GM19372 (cell line): ENCODE data around the gene NEUROD4.

ENCODE experiments used
- ATAC-seq: cut with Tn5 transposase; IDR thresholded peaks from one replicate; pipeline ENCODE4 v1.9.1; 2021; ENCODE audit warnings: mild to moderate bottlenecking, low read depth, moderate library complexity; ENCODE audit not compliant: unreplicated experiment

NEUROD4 gene

DNA sequence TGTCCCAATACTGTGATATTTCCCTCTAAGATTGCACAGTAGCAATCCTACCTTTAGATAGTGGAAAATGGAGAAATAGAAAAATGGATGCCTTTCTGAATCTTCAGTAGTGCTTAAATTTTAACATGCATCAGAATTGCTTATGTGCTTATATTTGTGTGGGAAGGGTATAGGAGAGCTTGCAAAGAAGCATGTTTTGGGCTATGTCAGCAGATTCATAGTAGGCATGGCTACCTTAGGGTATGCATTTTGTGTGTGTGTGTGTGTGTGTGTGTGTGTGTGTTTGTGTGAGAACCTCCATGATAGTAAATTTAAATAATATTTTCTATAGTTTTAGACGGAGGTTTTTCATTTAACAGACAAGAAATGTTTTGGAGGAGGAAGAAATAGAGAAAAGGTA, 38.3 kb downstream of the NEUROD4 start:
- no peak for ATAC-seq

- no peak for ATAC-seq
Observed at GRCh38 chr12:55058776-55059175, 39.0 kb downstream of the NEUROD4 start.

- ATAC-seq, result peak; percentile 99
Observed at GRCh38 chr12:55060470-55060869, 40.7 kb downstream of the NEUROD4 start.

DNA sequence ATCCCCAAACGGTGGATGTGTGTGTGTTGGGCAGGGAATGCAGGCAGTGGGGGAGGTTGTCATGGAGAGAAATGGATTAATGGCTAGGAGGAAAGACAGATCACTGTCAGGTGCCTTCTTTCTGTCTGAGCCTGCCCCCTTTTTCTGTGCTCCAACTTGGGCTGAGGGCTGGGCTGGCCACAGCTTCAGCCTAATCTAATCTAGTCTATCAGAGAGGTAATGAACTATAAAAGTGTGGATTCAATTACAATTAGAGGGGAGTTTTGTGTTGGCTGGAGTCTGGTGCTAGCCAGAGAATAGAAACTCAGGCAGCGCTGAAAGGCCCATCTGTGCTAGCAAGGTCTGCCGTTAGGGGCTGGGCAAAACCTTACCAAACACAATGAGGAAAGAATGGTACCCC, 41.2 kb downstream of the NEUROD4 start:
- ATAC-seq, result no peak

DNA sequence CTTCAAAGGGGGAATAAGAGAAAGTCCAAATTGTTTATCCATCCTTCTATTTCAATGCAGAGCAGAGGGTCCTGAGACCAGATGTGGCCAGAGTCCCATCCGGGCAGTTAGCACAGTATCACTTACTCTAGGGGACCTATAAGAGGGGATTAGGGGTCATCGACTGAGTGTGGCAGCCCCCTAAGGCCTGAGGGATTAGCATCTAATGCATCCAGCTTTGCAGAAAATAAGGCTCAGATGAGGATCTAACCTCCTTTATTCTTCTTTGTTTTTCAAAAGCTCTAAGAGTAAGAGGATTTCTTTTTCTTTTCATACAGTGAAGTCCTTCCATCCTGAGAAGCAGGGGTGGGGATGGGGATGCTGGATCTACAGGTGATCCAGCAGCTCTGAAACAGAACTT, 43.5 kb downstream of the NEUROD4 start:
- ATAC-seq, result no peak

DNA sequence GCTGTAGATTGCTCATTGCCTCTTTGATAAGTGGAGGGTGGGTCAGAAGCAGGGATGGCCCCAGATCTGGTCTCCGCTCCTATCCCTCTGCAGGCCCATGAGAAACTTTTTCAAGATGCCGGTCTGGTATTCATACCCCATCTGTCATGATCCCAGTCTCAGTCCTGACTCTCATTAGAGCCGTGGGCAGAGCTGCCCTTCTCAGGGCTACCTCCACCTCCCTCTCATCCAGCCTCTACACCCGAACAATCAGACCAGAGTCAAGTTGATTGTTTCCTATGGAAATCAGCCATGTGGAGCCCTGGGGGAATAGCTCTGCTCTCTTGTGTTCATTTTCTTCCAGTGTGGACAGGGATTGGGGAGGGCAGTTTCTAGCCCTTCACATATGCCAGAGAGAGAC, 45.8 kb downstream of the NEUROD4 start:
- no peak for ATAC-seq

- no peak for ATAC-seq
Observed at GRCh38 chr12:55067701-55068100, 47.9 kb downstream of the NEUROD4 start.

- ATAC-seq, result peak; percentile 71
Observed at GRCh38 chr12:55068416-55069010, 48.7 kb downstream of the NEUROD4 start.

- peak; percentile 58 for ATAC-seq
Observed at GRCh38 chr12:55072083-55072482, 52.3 kb downstream of the NEUROD4 start.

- no peak for ATAC-seq
Observed at GRCh38 chr12:55073043-55074022, 53.6 kb downstream of the NEUROD4 start.

- ATAC-seq, result no peak
Observed at GRCh38 chr12:55074806-55075205, 55.0 kb downstream of the NEUROD4 start.
